ENCODE measurements around the gene XXYLT1. TPM values are rescaled to one million over a fixed set of nuclear protein-coding genes. Genes with fewer than 3 reads are reported as not detected.

XXYLT1 gene
- total and polyA plus RNA-seq, 10 of the 15 experiments (the other 5 are each of a cell fraction or from before 2014, with no cell fraction given): 1.2 to 14.2 (median 9.3) TPM

GRCh38 chr3:195059006-195059350, 212.0 kb downstream of the XXYLT1 start:
- Histone ChIP-seq H3K9me3 (replicated peaks; ENCODE audit: control insufficient read depth, insufficient read depth, low read length) (no peaks in the 10 kb centered on the region), H3K9ac (ENCODE audit: control insufficient read depth, insufficient read depth, low read length) (no peak overlapping the region), H3K4me2 (ENCODE audit: control insufficient read depth, insufficient read depth) (no peak overlapping the region), H4K20me1 (ENCODE audit: control insufficient read depth, insufficient read depth) (no peaks in the 10 kb centered on the region), H3K79me2 (ENCODE audit: control insufficient read depth, insufficient read depth, low read length) (no peaks in the 10 kb centered on the region), H3K27ac (ENCODE audit: control insufficient read depth, insufficient read depth) (no peak overlapping the region), H3K4me1 (ENCODE audit: control insufficient read depth, insufficient read depth, low read length) (no peaks in the 10 kb centered on the region), H3K36me3 (ENCODE audit: control insufficient read depth in 2 of 2, insufficient read depth in 2 of 2, low read length in 1 of 2) (no peaks in the 10 kb centered on the region), H3K27me3 (replicated peaks in 1 of 2; ENCODE audit: control insufficient read depth in 2 of 2, insufficient read depth in 2 of 2, low read length in 1 of 2) (no peaks in the 10 kb centered on the region), H2AFZ (ENCODE audit: control insufficient read depth, low read depth, low read length) (no peak overlapping the region), H3K4me3 (no peak overlapping the region)
- no peak for TF ChIP-seq SUPT20H (IDR thresholded peaks at IDR 0.05; ENCODE audit: borderline replicate concordance, control insufficient read depth, low read depth, low read length)
- no peak for FAIRE-seq
- no TSS peak for BruUV-seq (replicated peaks)
- in situ Hi-C loops (cut with MboI) (no loop called here), intact Hi-C loops (cut with micrococcal nuclease; ENCODE audit: unreplicated experiment) (no loop called here)
- ATAC-seq: no peak
- DNase-seq (ENCODE audit: low read depth, low spot score): no peak
- SMC1A ChIA-PET (ENCODE audit: uncharacterized antibody, unreplicated experiment): interaction anchor here (1.2 kb wide), 1 partner anchor 11 kb away, joined by 3 read pairs; no protein-coding TSS in a partner anchor
- POLR2A ChIA-PET: no interaction called here
- WGBS (ENCODE audit: insufficient coverage, insufficient replicate concordance, low lambda C conversion rate, missing lambda C conversion rate): 76% methylated on average over 13 of the region's 13 CpGs
- CTCF ChIA-PET: no interaction called here
- RAD21 ChIA-PET (ENCODE audit: unreplicated experiment): no interaction called here

- Histone ChIP-seq H3K27ac (ENCODE audit: control insufficient read depth, insufficient read depth) (no peak overlapping the region), H3K79me2 (ENCODE audit: control insufficient read depth, insufficient read depth, low read length) (no peaks in the 10 kb centered on the region), H3K36me3 (ENCODE audit: control insufficient read depth in 2 of 2, insufficient read depth in 2 of 2, low read length in 1 of 2) (no peaks in the 10 kb centered on the region), H3K9ac (ENCODE audit: control insufficient read depth, insufficient read depth, low read length) (no peak overlapping the region), H3K4me1 (ENCODE audit: control insufficient read depth, insufficient read depth, low read length) (no peaks in the 10 kb centered on the region), H3K27me3 (replicated peaks in 1 of 2; ENCODE audit: control insufficient read depth in 2 of 2, insufficient read depth in 2 of 2, low read length in 1 of 2) (no peaks in the 10 kb centered on the region), H4K20me1 (ENCODE audit: control insufficient read depth, insufficient read depth) (no peaks in the 10 kb centered on the region), H3K4me2 (ENCODE audit: control insufficient read depth, insufficient read depth) (no peak overlapping the region), H2AFZ (ENCODE audit: control insufficient read depth, low read depth, low read length) (no peak overlapping the region), H3K4me3 (no peak overlapping the region), H3K9me3 (replicated peaks; ENCODE audit: control insufficient read depth, insufficient read depth, low read length) (no peaks in the 10 kb centered on the region)
- TF ChIP-seq SP1 (IDR thresholded peaks at IDR 0.05; ENCODE audit: low read depth, low read length): no peak
- TF ChIP-seq BMI1 (IDR thresholded peaks at IDR 0.05; ENCODE audit: borderline replicate concordance): no peak
- TF ChIP-seq GATAD2B (conservative IDR thresholded peaks at IDR 0.05; ENCODE audit: low read depth): no peak
- TF ChIP-seq ZZZ3 (IDR thresholded peaks at IDR 0.05; ENCODE audit: control insufficient read depth, insufficient read length, low read depth): no peak
- TF ChIP-seq MTA3 (IDR thresholded peaks at IDR 0.05; ENCODE audit: borderline replicate concordance, low read length): no peak
- TF ChIP-seq ETV6 (conservative IDR thresholded peaks at IDR 0.05 in 1 of 2, IDR thresholded peaks at IDR 0.05 in 1 of 2; ENCODE audit: borderline replicate concordance in 1 of 2, low read depth in 1 of 2): no peak
- POLR2A ChIA-PET: no interaction called here
- SMC1A ChIA-PET (ENCODE audit: uncharacterized antibody, unreplicated experiment): interaction anchor here (1.2 kb wide), 1 partner anchor 10 kb away, joined by 3 read pairs; no protein-coding TSS in a partner anchor
- ATAC-seq (no peak), DNase-seq (ENCODE audit: low read depth, low spot score) (no peak), FAIRE-seq (no peak)
- WGBS (ENCODE audit: insufficient coverage, insufficient replicate concordance, low lambda C conversion rate, missing lambda C conversion rate): 66% methylated on average over 15 of the region's 15 CpGs
- in situ Hi-C loops (cut with MboI) (no loop called here), intact Hi-C loops (cut with micrococcal nuclease; ENCODE audit: unreplicated experiment) (no loop called here)
- CTCF ChIA-PET: interaction anchor here (0.9 kb wide), 1 partner anchor 45 kb away, joined by 3 read pairs; no protein-coding TSS in a partner anchor
- no TSS peak for BruUV-seq (replicated peaks)
- RAD21 ChIA-PET (ENCODE audit: unreplicated experiment): no interaction called here
Observed at GRCh38 chr3:195058336-195059005, 212.5 kb downstream of the XXYLT1 start.
